ENCODE measurements around the gene INF2.

- TF ChIP-seq EZH2 (IDR thresholded peaks at IDR 0.05; ENCODE audit: insufficient read depth, low read length) (no peak), CTCF (IDR thresholded peaks at IDR 0.05; ENCODE audit: insufficient read depth, low read depth, low read length) (no peak)
These were observed 27.7 kb downstream of the INF2 start for GRCh38 chr14:104717137-104717536.
